HG03135 (cell line): ENCODE data around the gene ATPAF1.

ENCODE experiments used
- ATAC-seq: cut with Tn5 transposase; IDR thresholded peaks from one replicate; pipeline ENCODE4 v1.9.1; 2021; ENCODE audit warnings: mild to moderate bottlenecking, moderate library complexity; ENCODE audit not compliant: unreplicated experiment

Gene ATPAF1

GRCh38 chr1:46596036-46596435 is 72.1 kb downstream of the ATPAF1 start:
- ATAC-seq = no peak

- no peak for ATAC-seq
Measured at GRCh38 chr1:46595127-46595526, 73.0 kb downstream of the ATPAF1 start.

- no peak for ATAC-seq
Measured at GRCh38 chr1:46594063-46594462, 74.1 kb downstream of the ATPAF1 start.

GRCh38 chr1:46592823-46593222 is 75.3 kb downstream of the ATPAF1 start:
- ATAC-seq = no peak

- ATAC-seq = no peak
Measured at GRCh38 chr1:46589529-46589928, 78.6 kb downstream of the ATPAF1 start.

GRCh38 chr1:46587069-46587468 is 81.1 kb downstream of the ATPAF1 start:
- no peak for ATAC-seq

GRCh38 chr1:46585312-46585938 is 82.7 kb downstream of the ATPAF1 start:
- ATAC-seq = no peak

GRCh38 chr1:46583494-46583893 is 84.7 kb downstream of the ATPAF1 start:
- no peak for ATAC-seq

GRCh38 chr1:46582972-46583371 is 85.2 kb downstream of the ATPAF1 start:
- ATAC-seq = no peak
